Measurements from ENCODE around the gene FANCM.
"Not testable (repeated sequence)": the region's sequence is repeated elsewhere in the genome, so short reads cannot be mapped to it uniquely, and the experiment has no call there.

FANCM gene

DNA sequence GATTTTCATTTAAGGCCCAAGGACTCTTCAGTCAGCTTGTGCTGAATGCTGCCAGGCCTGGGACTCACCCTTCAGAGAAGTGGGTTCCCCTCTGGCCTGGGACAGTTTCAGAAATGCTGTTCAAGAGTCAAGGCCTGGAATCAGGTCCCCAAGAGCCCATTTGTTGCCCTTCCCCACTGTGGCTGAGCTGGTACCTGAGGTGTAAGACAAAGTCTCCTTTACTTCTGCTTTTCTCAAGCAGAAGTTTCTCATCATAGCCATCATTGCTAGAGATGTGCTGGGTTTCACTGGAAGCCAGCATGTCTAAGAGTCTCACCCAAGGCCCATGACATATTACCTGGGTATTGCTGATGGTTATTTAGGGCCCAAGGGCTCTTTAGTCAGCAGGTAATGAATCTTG lies 8.9 kb downstream of the FANCM start:
- DNase-seq (ENCODE audit: low spot score) = no peak

DNA sequence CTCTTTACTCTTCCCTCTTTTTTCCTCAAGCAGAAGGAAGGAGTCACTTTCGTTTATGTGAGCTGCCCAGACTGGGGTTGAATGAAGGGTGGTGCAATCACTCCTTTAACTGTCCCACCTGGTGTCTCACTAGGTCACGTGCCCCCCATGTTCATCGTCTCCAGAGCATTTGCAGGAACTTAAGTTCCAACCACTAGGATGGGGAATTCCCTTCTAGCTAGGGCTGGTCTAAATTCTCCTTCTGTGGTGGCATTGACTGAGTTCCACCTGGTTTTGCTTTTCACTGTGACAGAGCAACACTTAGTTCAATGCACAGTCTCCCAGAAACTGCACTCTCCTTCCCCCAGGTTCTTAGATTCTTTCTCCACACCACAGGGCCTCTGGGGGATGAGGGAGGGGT lies 9.5 kb downstream of the FANCM start:
- DNase-seq (ENCODE audit: low spot score) = no peak

DNA sequence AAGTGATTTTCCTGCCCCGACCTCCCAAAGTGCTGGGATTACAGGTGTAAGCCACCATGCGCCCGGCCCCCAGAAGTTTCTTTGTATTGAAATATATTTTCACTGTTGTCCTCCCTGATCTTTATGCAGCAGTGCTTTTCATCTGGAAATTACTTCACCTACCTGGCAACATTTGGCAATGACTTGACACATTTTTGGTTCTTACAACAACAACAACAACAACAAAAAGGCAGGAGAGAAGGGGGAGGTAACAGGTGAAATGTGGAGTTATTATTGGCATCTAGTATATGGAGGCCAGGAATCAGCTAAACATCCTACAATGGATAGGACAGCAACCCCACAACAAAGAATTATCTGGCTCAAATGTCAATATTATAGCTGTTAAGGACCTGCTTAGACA lies 13.9 kb downstream of the FANCM start:
- DNase-seq (ENCODE audit: low spot score) = no peak

DNA sequence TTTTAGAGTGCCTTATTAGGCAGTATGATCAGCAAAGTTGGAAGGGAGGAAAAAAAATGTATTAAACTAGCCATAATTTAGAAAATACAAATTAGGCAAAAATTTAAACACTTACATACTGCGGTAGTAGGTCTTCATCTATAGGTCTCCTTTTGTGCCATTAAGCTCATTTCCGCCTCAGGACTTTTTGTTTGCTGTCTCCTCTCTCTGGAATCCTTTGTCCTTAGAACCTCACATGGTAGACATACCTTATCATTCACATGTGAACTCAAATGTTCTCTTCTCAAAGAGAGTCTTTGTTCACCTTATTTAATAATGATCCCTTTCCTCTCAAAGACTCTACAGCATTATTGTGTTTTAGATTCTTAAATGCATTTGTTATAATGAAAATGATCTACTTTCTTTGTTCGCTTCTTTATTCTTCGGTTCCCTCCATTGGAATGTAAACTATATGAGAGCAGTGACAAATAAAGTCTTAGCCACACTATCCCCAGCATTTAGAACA lies 14.7 kb downstream of the FANCM start:
- no peak for DNase-seq (ENCODE audit: low spot score)

DNA sequence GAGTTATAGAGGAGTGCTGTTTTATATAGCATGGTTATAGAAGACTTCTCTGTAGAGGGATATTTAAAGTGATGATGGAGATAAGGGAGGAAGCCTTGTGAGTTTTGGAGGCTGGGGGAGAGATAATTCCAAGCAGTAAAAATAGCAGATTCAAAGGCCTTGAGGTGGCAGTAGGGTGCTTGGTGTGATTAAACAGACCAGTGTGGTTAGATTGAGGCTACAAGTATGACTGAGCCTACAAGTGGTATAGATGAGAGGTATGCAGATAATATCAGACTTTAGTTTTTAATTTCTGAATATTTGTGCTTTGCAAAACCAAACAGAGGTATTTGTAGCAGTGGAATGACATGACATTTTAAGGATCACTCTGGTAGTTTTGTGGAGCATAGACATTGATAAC lies 20.3 kb downstream of the FANCM start:
- DNase-seq (ENCODE audit: low spot score) = peak; percentile 14

DNA sequence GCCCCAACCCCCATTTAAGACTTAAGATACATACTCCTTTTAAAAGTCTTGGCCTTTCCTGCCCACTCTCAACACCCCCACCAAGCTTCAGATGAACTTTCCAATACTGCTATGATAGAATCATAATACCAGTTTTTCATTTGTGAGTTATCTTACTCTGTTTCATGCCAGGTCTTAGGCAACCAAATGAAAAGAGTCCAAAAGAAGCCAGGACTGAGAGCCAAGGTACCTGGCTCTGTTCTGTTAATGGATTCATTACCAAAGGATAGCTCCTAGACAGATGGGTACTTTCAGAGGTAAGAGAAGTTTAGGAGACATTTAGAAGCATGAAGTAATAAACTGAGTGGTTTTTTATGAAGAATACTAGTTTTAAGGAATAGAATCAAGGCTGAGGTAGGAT lies 34.2 kb downstream of the FANCM start:
- no peak for DNase-seq (ENCODE audit: low spot score)

DNA sequence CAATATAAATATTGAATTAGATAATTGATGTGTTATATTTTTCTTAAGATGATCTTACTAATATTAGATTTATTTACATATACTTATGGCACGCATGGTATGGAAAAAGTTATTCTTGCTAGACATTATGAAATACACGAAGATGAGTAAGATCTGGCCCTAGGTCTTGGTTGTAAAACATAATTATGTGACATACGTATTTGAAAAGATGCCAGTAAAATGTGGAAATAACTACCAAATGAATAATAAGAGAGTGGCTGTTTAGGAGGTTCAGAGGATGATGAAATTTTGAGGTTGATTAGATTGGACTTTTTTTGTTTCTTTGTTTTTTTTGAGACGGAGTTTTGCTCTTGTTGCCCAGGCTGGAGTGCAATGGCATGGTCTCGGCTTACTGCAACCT lies 41.3 kb downstream of the FANCM start:
- peak; percentile 38 for DNase-seq (ENCODE audit: low spot score)

DNA sequence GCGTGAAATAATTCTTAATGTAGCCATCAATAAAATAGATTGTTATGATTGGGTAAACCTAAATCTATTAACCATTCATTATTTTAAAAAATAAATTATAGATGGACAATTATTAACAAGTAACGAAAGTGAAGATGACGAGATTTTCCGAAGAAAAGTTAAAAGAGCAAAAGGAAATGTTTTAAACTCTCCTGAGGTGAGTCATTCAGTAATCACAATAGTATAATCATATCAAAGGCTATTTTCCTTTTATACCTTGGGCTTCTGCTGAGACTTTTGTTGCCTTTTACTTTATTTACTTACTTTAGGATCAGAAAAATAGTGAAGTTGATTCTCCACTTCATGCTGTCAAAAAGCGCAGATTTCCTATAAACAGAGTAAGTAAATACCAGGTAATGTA lies 45.6 kb downstream of the FANCM start:
- DNase-seq (ENCODE audit: low spot score) = no peak

DNA sequence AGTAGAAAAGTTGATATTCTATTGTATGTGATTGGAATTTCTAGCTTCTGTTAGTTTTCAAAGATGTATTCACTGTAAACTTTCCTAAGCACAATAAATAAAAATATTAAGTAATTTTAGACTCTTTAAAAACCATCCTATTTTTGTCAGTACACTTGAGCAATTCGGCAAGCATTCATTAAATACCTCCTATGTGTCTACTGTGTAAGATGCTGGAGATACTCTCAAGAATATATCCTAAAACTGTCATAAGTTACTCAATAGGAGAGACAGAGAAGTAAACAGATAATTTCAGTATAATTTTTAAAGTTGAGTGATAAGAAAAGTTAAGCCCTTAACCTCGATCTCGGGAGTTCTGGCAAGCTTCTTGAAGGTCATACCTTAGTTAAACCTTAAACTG lies 46.1 kb downstream of the FANCM start:
- DNase-seq (ENCODE audit: low spot score) = no peak

DNA sequence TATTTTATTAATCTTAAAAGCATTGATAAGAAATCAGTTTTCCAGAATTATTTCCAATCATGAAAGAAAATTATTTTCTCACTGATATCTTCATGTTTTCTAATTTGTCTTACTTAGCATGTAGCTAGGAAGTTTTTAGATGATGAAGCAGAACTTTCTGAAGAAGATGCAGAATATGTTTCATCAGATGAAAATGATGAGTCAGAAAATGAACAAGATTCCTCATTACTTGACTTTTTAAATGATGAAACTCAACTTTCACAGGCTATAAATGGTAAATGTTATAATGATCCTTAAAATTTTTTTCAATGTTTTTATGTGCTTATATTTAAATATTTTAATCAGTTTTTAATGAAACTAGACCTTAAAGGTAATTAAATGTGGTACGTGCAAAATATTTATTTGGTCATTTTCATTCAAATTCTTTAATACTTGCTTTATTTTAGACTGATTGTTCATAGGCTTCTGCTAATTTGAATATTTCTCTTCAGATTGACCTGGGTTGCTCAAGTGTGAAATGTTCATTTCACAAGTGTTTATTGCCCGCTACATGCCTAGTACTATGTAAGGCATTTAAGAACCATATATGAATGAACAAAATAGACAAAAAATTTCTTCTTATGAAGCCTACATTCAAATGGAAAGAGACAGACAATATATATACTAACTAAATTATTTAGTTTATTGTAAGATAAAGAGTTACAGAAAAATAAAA lies 49.5 kb downstream of the FANCM start:
- no peak for DNase-seq (ENCODE audit: low spot score)

DNA sequence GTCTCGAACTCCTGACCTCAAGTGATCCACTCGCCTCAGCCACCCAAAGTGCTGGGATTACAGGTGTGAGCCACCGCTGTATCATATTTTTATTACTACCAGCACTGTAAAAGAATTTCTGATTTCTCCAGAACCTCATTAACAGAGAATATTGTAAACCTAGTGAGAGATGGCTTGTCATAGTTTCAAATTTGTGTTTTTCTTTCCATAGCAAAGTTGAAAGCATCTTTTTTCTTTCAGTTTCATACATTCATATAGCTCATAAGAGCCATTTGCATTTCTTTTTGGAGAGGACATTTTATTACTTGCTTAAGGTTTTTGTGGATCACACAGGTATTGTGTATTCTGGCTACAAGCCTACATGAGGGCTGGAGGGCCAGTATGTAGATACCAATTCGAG lies 59.2 kb downstream of the FANCM start:
- DNase-seq (ENCODE audit: low spot score) = no peak

DNA sequence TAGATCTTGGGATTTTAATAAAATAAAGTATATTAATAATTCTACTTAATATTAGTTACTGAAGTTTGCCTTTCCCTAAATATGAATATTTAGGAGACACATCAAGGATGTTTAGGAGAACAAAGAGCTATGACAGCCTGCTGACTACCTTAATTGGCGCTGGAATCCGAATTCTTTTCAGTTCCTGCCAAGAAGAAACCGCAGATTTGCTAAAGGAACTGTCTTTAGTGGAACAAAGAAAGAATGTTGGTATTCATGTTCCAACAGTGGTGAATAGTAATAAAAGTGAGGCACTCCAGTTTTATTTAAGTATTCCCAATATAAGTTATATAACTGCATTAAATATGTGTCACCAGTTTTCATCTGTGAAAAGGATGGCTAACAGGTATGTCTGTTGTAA lies 62.8 kb downstream of the FANCM start:
- DNase-seq (ENCODE audit: low spot score) = no peak

DNA sequence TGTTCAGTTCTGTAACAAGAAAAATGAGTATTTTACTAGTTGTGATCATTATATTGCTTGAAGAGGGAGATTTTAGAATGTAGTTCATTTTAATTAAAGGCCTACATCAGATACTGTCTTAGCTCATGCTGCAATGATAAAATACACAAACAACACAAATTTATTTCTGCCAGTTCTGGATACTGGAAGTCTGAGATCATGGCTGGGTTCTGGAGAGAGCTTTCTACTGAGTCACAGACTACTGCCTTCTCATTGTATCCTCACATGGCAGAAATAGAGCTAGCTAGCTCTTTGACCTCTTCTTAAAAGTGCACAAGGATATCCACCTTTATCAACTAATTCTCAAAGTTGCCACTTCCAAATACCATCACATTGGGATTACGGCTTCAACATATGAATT lies 63.5 kb downstream of the FANCM start:
- peak; percentile 32 for DNase-seq (ENCODE audit: low spot score)

DNA sequence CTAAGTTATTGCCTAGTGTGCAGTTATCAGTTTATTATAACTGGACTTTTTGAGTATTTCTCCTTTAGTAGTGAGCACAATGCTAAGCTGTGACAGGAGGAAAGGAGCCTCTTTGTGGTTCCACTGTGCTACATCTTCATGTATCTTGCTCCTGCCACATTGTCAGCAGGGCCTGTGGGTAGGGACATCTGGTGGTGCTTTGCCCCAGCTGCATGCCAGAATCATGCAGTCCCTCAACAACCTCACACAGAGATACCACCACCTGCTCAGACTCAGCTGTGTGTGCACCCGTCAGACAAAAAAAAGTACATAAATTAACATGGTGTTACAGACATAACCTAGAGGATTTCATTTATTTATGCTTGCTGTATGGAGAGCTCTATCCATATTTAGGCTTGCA lies 66.2 kb downstream of the FANCM start:
- DNase-seq (ENCODE audit: low spot score) = peak; percentile 38

DNA sequence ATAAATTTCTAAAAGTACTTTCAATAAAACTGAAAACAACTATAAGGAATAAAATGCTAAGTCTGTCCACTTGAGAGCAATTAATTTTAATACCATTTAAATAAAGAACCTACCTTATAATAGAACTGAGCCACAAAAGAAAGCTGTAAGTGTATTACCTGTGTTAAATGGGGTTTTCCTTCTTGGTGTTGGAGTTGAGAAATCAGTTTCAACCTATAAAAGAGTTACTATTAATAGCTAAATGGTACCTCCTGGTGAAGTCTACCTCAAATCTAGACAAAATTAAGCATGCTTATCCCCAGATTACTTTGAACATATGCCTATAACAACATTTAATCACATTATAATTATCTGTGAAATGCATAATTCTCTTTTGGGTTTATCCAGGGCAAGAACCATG lies 68.5 kb downstream of the FANCM start:
- no peak for DNase-seq (ENCODE audit: low spot score)

DNA sequence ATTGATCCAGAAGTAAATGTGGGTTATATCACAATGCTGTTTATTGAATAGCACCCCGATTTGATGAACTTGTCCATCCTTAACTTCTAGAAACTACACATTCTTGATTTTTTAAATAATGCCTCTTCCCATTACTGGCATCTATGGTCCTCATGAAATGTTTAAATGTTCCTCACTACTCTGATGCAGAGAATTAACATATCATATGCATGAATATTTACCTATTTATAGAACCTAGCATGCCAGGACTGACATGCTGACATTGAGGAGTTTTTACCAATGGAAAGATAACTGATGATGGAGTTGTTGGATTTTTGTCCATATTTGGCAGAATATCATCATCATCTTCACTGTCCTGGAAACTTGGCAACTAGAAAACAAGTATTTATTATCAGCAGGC lies 74.4 kb downstream of the FANCM start:
- DNase-seq (ENCODE audit: low spot score) = no peak

DNA sequence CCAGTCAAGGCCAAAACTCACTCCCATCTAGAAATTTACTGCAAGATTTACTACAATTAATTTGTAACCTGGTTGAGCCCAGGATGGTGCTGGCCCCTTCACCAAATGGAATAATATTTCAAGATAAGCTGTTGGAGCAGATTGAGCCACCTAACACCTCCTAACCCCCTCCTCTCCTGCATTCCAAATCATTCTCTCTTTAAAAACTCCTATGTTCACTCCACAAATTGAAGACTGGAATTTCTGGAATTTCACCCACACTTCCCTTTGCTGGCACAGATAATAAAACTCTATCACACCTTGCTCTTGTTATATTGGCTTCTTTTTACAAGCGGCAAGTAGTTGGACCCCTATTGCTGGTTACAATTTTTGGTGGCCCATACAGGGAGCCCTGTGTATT lies 75.6 kb downstream of the FANCM start:
- DNase-seq (ENCODE audit: low spot score) = no peak

DNA sequence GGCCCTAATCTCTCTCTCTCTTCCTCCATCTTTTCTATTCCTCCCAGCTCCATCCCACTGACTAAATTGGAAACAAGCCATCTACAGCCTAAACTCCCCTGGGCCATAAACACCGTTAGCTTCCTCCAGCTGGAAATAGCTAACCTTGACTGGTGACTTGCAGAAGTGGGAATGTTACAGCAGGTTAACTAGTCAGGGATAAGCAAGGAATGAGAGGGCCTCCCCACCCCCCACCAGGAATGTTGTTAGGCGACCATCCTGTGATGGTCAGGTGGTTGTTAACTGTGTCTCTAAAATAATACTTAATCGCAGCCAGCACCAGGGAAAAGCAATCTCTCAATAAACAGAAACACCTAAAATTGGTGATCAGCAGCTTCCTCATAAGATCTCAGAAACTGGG lies 76.5 kb downstream of the FANCM start:
- DNase-seq (ENCODE audit: low spot score) = no peak

DNA sequence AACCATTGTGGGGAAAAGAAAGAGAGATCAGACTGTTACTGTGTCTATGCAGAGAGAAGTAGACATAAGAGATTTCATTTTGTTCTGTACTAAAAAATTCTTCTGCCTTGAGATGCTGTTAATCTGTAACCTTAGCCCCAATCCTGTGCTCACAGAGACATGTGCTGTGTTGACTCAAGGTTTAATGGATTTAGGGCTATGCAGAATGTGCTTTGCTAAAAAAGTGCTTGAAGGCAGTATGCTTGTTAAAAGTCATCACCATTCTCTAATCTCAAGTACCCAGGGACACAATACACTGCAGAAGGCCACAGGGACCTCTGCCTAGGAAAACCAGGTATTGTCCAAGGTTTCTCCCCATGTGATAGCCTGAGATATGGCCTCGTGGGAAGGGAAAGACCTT lies 78.0 kb downstream of the FANCM start:
- not testable (repeated sequence) for DNase-seq (ENCODE audit: low spot score)

DNA sequence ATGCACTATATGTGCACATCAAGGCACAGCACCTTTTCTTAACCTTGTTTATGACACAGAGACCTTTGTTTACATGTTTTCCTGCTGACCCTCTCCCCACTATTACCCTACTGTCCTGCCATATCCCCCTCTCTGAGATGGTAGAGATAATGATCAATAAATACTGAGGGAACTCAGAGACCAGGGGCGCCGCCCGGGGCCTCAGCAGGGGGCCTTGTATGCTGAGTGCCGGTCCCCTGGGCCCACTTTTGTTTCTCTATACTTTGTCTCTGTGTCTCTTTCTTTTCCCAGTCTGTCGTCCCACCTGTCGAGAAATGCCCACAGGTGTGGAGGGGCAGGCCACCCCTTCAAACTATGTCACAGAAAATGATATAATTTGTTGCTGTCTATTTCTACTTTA lies 78.6 kb downstream of the FANCM start:
- not testable (repeated sequence) for DNase-seq (ENCODE audit: low spot score)

DNA sequence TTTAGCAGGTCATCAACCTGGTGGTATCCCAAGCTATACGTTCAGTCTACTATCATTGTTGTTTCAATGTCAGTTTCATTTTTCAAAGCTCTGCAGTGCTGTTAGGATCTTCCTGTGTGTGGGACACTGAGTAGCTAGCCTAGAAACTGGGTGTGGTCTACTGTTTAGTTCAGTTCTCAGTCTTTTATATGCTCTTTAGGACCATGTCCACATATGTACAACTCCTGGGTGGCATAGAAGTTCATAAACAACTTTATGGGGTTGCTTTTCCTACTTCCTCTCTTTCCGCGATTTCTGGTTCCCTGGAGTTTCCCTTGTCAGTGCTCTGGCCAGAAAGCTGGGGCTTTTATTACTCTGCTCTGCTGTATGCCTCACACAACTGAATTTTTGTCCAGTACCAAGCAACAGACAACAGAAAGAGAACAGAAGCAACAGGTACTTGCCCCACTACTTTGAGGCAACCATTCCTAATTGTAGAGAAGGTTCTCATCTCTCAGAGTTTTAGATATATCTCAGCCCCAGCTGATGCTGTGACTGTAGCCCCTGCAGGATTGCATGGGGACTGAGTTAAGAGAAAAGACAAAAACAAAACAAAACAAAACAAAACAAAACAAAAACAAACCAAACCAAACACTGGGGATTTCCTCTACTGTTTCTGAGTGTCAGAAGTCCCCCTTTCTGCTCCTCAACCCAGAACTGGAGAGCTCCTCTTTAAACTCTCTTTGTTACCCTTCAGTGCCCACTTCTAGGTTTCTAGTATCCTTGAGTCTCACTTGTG lies 86.9 kb downstream of the FANCM start:
- no peak for DNase-seq (ENCODE audit: low spot score)

DNA sequence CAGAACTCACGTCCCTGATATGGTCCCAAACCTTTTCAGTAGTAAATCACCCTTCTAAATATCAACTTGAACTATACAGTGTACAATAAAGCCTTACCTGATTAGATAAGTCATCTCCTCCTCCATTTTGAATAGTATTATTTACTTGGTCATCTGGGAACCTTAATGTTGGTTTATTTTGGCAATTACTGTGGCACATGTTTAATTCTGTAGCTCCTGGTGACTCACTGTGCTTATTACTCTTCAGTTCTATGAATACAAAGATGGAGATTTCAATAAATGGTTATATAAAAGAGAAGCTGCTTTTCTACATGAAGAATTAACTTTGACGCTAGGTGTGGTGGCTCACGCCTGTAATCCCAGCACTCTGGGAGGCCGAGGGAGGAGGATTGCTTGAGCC lies 91.8 kb downstream of the FANCM start:
- no peak for DNase-seq (ENCODE audit: low spot score)

DNA sequence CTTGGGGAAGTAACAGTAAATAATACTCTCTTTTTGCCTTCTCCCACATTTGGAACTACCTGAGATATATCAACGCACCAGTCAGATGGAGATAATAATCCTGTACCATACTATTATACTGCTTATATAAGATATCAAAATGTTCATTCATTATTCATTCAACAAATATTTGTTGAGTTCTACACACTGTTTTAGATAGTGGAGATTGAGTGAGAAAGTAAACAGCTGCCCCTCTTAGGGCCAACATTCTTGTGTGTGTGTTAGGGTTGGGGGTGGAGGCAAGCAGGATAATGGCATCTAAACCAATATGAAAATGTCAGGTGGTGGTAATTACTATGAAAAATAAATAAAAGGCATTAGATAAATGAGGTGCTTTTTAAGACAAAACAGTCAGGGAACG lies 103.3 kb downstream of the FANCM start:
- DNase-seq (ENCODE audit: low spot score) = no peak

DNA sequence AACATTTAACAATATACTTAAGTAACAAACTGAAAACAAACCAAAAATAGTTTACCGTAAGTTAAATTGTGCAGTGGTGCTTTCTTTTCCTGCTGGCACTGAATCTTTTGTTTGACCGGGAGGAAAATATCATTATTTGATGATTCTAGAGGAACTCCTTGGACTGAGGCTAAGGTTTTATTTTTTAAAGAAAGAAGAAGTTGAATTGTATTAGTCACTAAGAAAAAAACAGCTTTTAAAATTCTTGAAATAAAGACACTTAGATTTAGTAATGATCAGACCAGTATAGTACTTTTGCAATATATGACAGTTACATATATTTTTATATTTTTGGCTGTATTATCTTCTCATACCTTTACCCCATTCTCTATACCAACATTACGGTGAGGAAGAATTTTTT lies 107.0 kb downstream of the FANCM start:
- no peak for DNase-seq (ENCODE audit: low spot score)

Measured in RKO (cell line).